ENCODE data around the gene PRSS58.

PRSS58 gene

DNA sequence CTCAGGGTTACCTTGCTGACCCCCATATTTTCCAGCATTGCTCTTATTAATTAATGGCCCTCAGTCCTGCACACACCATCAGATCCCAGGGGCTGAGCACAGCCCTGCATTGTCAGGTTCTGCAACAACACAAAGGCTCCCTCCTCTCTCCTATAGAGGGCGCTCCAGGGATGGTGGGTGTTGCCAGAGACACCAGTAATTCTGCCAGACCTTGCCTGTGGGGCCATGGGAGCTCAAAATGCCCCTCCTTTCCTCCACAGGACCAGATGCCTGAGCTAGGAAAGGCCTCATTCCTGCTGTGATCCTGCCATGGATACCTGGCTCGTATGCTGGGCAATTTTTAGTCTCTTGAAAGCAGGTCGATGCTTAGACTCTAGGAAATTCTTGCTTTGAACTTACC is 42.8 kb upstream of the PRSS58 start:
- Histone ChIP-seq H3K4ac (ENCODE audit: low read depth, low read length) (no peak overlapping the region), H2AK5ac (ENCODE audit: low read length) (no peak overlapping the region), H4K8ac (ENCODE audit: low read depth, low read length) (no peak overlapping the region), H3K27me3 (ENCODE audit: insufficient read depth, low read length, poor library complexity) (no peaks in the 10 kb centered on the region), H3K79me2 (ENCODE audit: control insufficient read depth, insufficient read depth, low read length) (no peaks in the 10 kb centered on the region), H3K4me2 (ENCODE audit: low read length) (no peak overlapping the region), H4K5ac (ENCODE audit: low read length) (no peak overlapping the region), H2BK120ac (ENCODE audit: low read depth, low read length) (no peak overlapping the region), H2BK5ac (ENCODE audit: low read length) (no peak overlapping the region), H3K23ac (ENCODE audit: low read length) (no peak overlapping the region), H3K56ac (ENCODE audit: low read length) (no peak overlapping the region), H3K4me1 (ENCODE audit: control insufficient read depth, low read depth, low read length) (no peaks in the 10 kb centered on the region), H3K18ac (ENCODE audit: low read length) (no peak overlapping the region), H3K79me1 (ENCODE audit: low read length) (no peaks in the 10 kb centered on the region), H3K4me3 (ENCODE audit: low read length) (no peak overlapping the region), H3K9ac (ENCODE audit: low read length) (no peak overlapping the region), H3K36me3 (ENCODE audit: control insufficient read depth, insufficient read depth, low read length) (no peaks in the 10 kb centered on the region), H3K27ac (ENCODE audit: low read depth, low read length) (no peak overlapping the region), H2BK15ac (replicated peaks; ENCODE audit: low read depth) (no peak overlapping the region)
- DNase-seq = peak; percentile 92
- no CpG with 5 or more reads among the region's 3 CpGs for WGBS (ENCODE audit: extremely low coverage, insufficient coverage, low lambda C conversion rate)

- H3K4me1 ChIP-seq (ENCODE audit: control insufficient read depth, low read depth, low read length) = no peaks in the 10 kb centered on the region
- H2AK5ac ChIP-seq (ENCODE audit: low read length) = no peak overlapping the region
- no peak overlapping the region for H3K56ac ChIP-seq (ENCODE audit: low read length)
- H3K23ac ChIP-seq (ENCODE audit: low read length) = no peak overlapping the region
- no peak overlapping the region for H3K4me3 ChIP-seq (ENCODE audit: low read length)
- no peak overlapping the region for H4K8ac ChIP-seq (ENCODE audit: low read depth, low read length)
- no peak overlapping the region for H3K4ac ChIP-seq (ENCODE audit: low read depth, low read length)
- no peak overlapping the region for H3K27ac ChIP-seq (ENCODE audit: low read depth, low read length)
- H3K18ac ChIP-seq (ENCODE audit: low read length) = no peak overlapping the region
- no peak overlapping the region for H3K9ac ChIP-seq (ENCODE audit: low read length)
- no peaks in the 10 kb centered on the region for H3K79me1 ChIP-seq (ENCODE audit: low read length)
- no peaks in the 10 kb centered on the region for H3K36me3 ChIP-seq (ENCODE audit: control insufficient read depth, insufficient read depth, low read length)
- no CpG with 5 or more reads among the region's 10 CpGs for WGBS (ENCODE audit: extremely low coverage, insufficient coverage, low lambda C conversion rate)
- H2BK120ac ChIP-seq (ENCODE audit: low read depth, low read length) = no peak overlapping the region
- no peak for DNase-seq
- no peak overlapping the region for H2BK15ac ChIP-seq (replicated peaks; ENCODE audit: low read depth)
- H2BK5ac ChIP-seq (ENCODE audit: low read length) = no peak overlapping the region
- H3K4me2 ChIP-seq (ENCODE audit: low read length) = no peak overlapping the region
- H3K27me3 ChIP-seq (ENCODE audit: insufficient read depth, low read length, poor library complexity) = no peaks in the 10 kb centered on the region
- H3K79me2 ChIP-seq (ENCODE audit: control insufficient read depth, insufficient read depth, low read length) = no peaks in the 10 kb centered on the region
- H4K5ac ChIP-seq (ENCODE audit: low read length) = no peak overlapping the region
These were observed 41.5 kb upstream of the PRSS58 start for GRCh38 chr7:142299237-142299781.

DNA sequence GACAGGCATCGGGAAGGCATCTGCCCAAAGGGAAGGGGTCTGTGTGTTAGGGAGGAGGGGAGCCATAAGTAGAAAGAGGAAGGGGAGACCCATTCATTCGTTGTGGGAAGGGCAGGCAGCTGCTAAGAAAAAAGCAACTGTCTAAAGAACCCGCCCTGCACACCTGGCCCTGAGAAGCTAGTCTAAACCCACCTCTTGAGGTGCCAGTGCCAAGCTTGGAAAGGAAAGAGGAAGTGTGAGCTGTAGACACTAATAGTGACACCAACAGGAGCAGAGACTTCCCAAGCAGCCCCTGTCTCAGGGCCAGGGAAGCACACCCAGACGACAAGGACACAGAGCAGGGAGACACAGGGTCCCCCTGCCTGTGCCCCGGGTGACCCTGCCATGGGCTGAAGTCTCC is 40.8 kb upstream of the PRSS58 start:
- Histone ChIP-seq H3K36me3 (ENCODE audit: control insufficient read depth, insufficient read depth, low read length) (no peaks in the 10 kb centered on the region), H3K56ac (ENCODE audit: low read length) (no peak overlapping the region), H3K4me2 (ENCODE audit: low read length) (no peak overlapping the region), H3K79me1 (ENCODE audit: low read length) (no peaks in the 10 kb centered on the region), H3K79me2 (ENCODE audit: control insufficient read depth, insufficient read depth, low read length) (no peaks in the 10 kb centered on the region), H3K4me1 (ENCODE audit: control insufficient read depth, low read depth, low read length) (no peaks in the 10 kb centered on the region), H2BK15ac (replicated peaks; ENCODE audit: low read depth) (no peak overlapping the region), H4K5ac (ENCODE audit: low read length) (no peak overlapping the region), H3K18ac (ENCODE audit: low read length) (no peak overlapping the region), H3K27me3 (ENCODE audit: insufficient read depth, low read length, poor library complexity) (no peaks in the 10 kb centered on the region), H3K9ac (ENCODE audit: low read length) (no peak overlapping the region), H2AK5ac (ENCODE audit: low read length) (no peak overlapping the region), H3K4me3 (ENCODE audit: low read length) (no peak overlapping the region), H2BK120ac (ENCODE audit: low read depth, low read length) (no peak overlapping the region), H2BK5ac (ENCODE audit: low read length) (no peak overlapping the region), H3K23ac (ENCODE audit: low read length) (no peak overlapping the region), H4K8ac (ENCODE audit: low read depth, low read length) (no peak overlapping the region), H3K4ac (ENCODE audit: low read depth, low read length) (no peak overlapping the region), H3K27ac (ENCODE audit: low read depth, low read length) (no peak overlapping the region)
- DNase-seq = no peak
- no CpG with 5 or more reads among the region's 5 CpGs for WGBS (ENCODE audit: extremely low coverage, insufficient coverage, low lambda C conversion rate)

DNA sequence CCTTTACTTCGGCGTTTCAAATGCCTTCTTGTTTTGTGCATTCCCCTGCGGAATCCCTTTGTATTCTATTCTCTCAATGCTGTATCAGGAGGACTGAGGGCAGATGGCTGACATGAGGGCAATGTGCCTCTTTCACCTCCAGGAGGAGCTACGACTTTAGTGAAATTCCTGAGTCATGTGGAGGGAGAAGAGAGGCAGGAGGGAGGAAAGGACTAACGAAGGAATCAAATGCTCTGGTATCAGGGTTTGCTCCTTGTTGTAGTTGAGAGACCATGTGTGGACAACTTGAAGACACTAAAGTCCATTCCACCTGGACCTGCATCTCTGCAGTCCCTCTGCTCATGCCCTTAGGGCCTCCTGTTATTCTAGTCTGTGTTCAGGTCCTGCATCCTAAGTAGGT is 40.2 kb upstream of the PRSS58 start:
- Histone ChIP-seq H3K79me2 (ENCODE audit: control insufficient read depth, insufficient read depth, low read length) (no peaks in the 10 kb centered on the region), H3K4me3 (ENCODE audit: low read length) (no peak overlapping the region), H3K27ac (ENCODE audit: low read depth, low read length) (no peak overlapping the region), H3K36me3 (ENCODE audit: control insufficient read depth, insufficient read depth, low read length) (no peaks in the 10 kb centered on the region), H3K4me1 (ENCODE audit: control insufficient read depth, low read depth, low read length) (no peaks in the 10 kb centered on the region), H3K9ac (ENCODE audit: low read length) (no peak overlapping the region), H2BK120ac (ENCODE audit: low read depth, low read length) (no peak overlapping the region), H2AK5ac (ENCODE audit: low read length) (no peak overlapping the region), H3K18ac (ENCODE audit: low read length) (no peak overlapping the region), H3K4ac (ENCODE audit: low read depth, low read length) (no peak overlapping the region), H3K23ac (ENCODE audit: low read length) (no peak overlapping the region), H2BK5ac (ENCODE audit: low read length) (no peak overlapping the region), H3K56ac (ENCODE audit: low read length) (no peak overlapping the region), H2BK15ac (replicated peaks; ENCODE audit: low read depth) (no peak overlapping the region), H3K27me3 (ENCODE audit: insufficient read depth, low read length, poor library complexity) (no peaks in the 10 kb centered on the region), H4K5ac (ENCODE audit: low read length) (no peak overlapping the region), H3K4me2 (ENCODE audit: low read length) (no peak overlapping the region), H4K8ac (ENCODE audit: low read depth, low read length) (no peak overlapping the region), H3K79me1 (ENCODE audit: low read length) (no peaks in the 10 kb centered on the region)
- WGBS (ENCODE audit: extremely low coverage, insufficient coverage, low lambda C conversion rate) = no CpG with 5 or more reads among the region's 5 CpGs
- DNase-seq = peak; percentile 92

DNA sequence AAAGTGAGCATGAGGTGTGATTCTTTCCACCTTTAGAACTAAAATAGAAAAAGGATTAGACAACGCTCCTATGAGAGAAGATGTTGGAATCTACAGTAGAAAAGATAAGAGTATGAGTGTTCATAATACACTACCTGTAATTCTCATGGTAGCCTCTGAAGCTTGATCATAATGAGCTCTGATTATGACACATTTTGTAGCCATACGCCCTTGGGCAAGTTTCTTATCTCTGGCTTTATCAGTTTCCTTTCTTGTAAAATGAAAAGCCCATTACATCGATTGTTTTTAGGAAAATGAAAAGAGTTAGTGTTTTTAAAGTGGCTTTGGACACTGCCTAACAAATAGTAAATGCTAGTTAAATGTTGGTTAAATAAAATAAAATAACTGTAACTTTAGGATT is 22.4 kb upstream of the PRSS58 start:
- H3K4me3 ChIP-seq (ENCODE audit: low read length) = no peak overlapping the region
- no peaks in the 10 kb centered on the region for H3K4me1 ChIP-seq (ENCODE audit: control insufficient read depth, low read depth, low read length)
- WGBS (ENCODE audit: extremely low coverage, insufficient coverage, low lambda C conversion rate) = no CpG with 5 or more reads among the region's 3 CpGs
- no peak overlapping the region for H2BK120ac ChIP-seq (ENCODE audit: low read depth, low read length)
- H4K8ac ChIP-seq (ENCODE audit: low read depth, low read length) = no peak overlapping the region
- no peak overlapping the region for H3K9ac ChIP-seq (ENCODE audit: low read length)
- H2AK5ac ChIP-seq (ENCODE audit: low read length) = no peak overlapping the region
- H3K79me1 ChIP-seq (ENCODE audit: low read length) = no peaks in the 10 kb centered on the region
- H3K23ac ChIP-seq (ENCODE audit: low read length) = no peak overlapping the region
- no peak overlapping the region for H3K56ac ChIP-seq (ENCODE audit: low read length)
- H3K4ac ChIP-seq (ENCODE audit: low read depth, low read length) = no peak overlapping the region
- no peaks in the 10 kb centered on the region for H3K27me3 ChIP-seq (ENCODE audit: insufficient read depth, low read length, poor library complexity)
- H4K5ac ChIP-seq (ENCODE audit: low read length) = no peak overlapping the region
- H3K27ac ChIP-seq (ENCODE audit: low read depth, low read length) = no peak overlapping the region
- no peak for DNase-seq
- no peak overlapping the region for H2BK15ac ChIP-seq (replicated peaks; ENCODE audit: low read depth)
- H3K36me3 ChIP-seq (ENCODE audit: control insufficient read depth, insufficient read depth, low read length) = no peaks in the 10 kb centered on the region
- H3K79me2 ChIP-seq (ENCODE audit: control insufficient read depth, insufficient read depth, low read length) = no peaks in the 10 kb centered on the region
- H3K4me2 ChIP-seq (ENCODE audit: low read length) = no peak overlapping the region
- H3K18ac ChIP-seq (ENCODE audit: low read length) = no peak overlapping the region
- no peak overlapping the region for H2BK5ac ChIP-seq (ENCODE audit: low read length)

DNA sequence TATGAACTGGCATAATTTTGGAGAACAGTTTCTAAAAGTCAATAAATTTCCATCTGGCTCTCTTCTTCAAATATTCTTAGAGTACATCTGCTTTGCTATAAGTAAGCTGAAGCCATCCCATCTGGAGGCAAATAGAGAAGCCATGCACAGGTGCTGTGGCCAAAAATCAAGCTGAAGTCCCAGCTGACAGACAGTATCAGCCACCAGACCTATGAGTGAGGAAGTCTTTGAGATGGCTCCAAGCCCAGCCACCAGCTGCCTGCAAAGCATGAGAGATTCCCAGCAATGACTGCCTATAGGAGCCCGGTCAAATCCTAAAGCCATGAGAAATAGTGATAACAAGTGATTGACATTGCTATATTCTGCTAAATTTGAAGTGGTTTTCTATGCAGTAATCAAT is 21.7 kb upstream of the PRSS58 start:
- no peaks in the 10 kb centered on the region for H3K27me3 ChIP-seq (ENCODE audit: insufficient read depth, low read length, poor library complexity)
- H3K4ac ChIP-seq (ENCODE audit: low read depth, low read length) = no peak overlapping the region
- H3K9ac ChIP-seq (ENCODE audit: low read length) = no peak overlapping the region
- no peak overlapping the region for H4K8ac ChIP-seq (ENCODE audit: low read depth, low read length)
- no CpG with 5 or more reads among the region's 1 CpG for WGBS (ENCODE audit: extremely low coverage, insufficient coverage, low lambda C conversion rate)
- no peak overlapping the region for H3K4me3 ChIP-seq (ENCODE audit: low read length)
- no peak overlapping the region for H2AK5ac ChIP-seq (ENCODE audit: low read length)
- no peak overlapping the region for H3K18ac ChIP-seq (ENCODE audit: low read length)
- DNase-seq = no peak
- no peaks in the 10 kb centered on the region for H3K79me1 ChIP-seq (ENCODE audit: low read length)
- H3K79me2 ChIP-seq (ENCODE audit: control insufficient read depth, insufficient read depth, low read length) = no peaks in the 10 kb centered on the region
- no peak overlapping the region for H3K4me2 ChIP-seq (ENCODE audit: low read length)
- H3K23ac ChIP-seq (ENCODE audit: low read length) = no peak overlapping the region
- H3K56ac ChIP-seq (ENCODE audit: low read length) = no peak overlapping the region
- H2BK15ac ChIP-seq (replicated peaks; ENCODE audit: low read depth) = no peak overlapping the region
- no peaks in the 10 kb centered on the region for H3K36me3 ChIP-seq (ENCODE audit: control insufficient read depth, insufficient read depth, low read length)
- no peaks in the 10 kb centered on the region for H3K4me1 ChIP-seq (ENCODE audit: control insufficient read depth, low read depth, low read length)
- H2BK5ac ChIP-seq (ENCODE audit: low read length) = no peak overlapping the region
- H4K5ac ChIP-seq (ENCODE audit: low read length) = no peak overlapping the region
- no peak overlapping the region for H3K27ac ChIP-seq (ENCODE audit: low read depth, low read length)
- no peak overlapping the region for H2BK120ac ChIP-seq (ENCODE audit: low read depth, low read length)

Measured in mesendoderm (in vitro differentiated cells).